Activated CD4-positive, alpha-beta T cell treated with anti-CD3 and anti-CD28 coated beads, Interleukin-2, amount 10 ng/mL, durations not matched to agents 24 days and 14 days (primary cell): ENCODE data around the gene VAV2. TPM values are rescaled to one million over a fixed set of nuclear protein-coding genes. Genes with fewer than 3 reads are reported as not detected.

Source experiments
- DNase-seq: peaks from one replicate; pipeline ENCODE4 v3.0.0; 2022
- H3K27ac Mint-ChIP-seq: one replicate; pipeline ENCODE4 v1.8.0; 2022; ENCODE audit warnings: mild to moderate bottlenecking, mixed read lengths
- H3K27me3 Mint-ChIP-seq: one replicate; pipeline ENCODE4 v1.8.0; 2022; ENCODE audit warnings: mixed read lengths
- H3K36me3 Mint-ChIP-seq: one replicate; pipeline ENCODE4 v1.8.0; 2022; ENCODE audit warnings: low read depth, mild to moderate bottlenecking, mixed read lengths
- H3K4me1 Mint-ChIP-seq: one replicate; pipeline ENCODE4 v1.8.0; 2021; ENCODE audit warnings: mixed read lengths
- H3K4me3 Mint-ChIP-seq: one replicate; pipeline ENCODE4 v1.8.0; 2022; ENCODE audit warnings: mild to moderate bottlenecking, moderate library complexity, mixed read lengths
- H3K9me3 Mint-ChIP-seq: one replicate; pipeline ENCODE4 v1.8.0; 2021; ENCODE audit warnings: mixed read lengths
- intact Hi-C: fragments of 100-400 bp; cut with micrococcal nuclease; formaldehyde crosslinking; loops from one replicate; pipeline ENCODE4 v1.15.1; 2023
- total RNA-seq: library from RNA; stranded (reverse); gene quantifications from 2 replicates; pipeline ENCODE4 v1.2.3, GENCODE V29; 2022

Gene VAV2
- total RNA-seq, 1 donor from 2014 or later = 9.0 TPM

DNA sequence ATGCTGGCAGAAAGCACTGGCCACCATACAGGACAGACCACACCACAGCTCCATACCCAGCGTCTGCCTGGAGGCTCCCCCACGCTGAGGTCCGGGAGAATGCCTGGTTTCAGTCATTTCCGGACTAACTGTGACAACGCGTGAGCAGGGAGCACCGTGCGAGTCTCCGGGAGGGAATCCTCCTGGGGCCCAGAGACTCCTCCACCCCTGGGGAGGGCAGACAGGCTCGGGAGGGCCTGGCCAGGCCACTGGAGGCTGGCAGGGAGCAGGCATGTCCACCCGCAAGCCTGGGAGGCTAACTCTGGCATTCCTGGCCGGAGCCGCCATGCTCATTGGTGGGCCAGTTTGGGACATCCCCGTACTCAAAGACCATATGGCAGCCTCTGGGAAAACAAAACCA is 39.7 kb upstream of the VAV2 start:
- intact Hi-C loops = no loop called here
- no peak overlapping the region for H3K27ac Mint-ChIP-seq
- H3K36me3 Mint-ChIP-seq = peaks cover 24% of the 10 kb centered on the region
- no peak overlapping the region for H3K4me3 Mint-ChIP-seq
- H3K4me1 Mint-ChIP-seq = no peaks in the 10 kb centered on the region
- H3K9me3 Mint-ChIP-seq = no peaks in the 10 kb centered on the region
- no peak for DNase-seq
- no peaks in the 10 kb centered on the region for H3K27me3 Mint-ChIP-seq

DNA sequence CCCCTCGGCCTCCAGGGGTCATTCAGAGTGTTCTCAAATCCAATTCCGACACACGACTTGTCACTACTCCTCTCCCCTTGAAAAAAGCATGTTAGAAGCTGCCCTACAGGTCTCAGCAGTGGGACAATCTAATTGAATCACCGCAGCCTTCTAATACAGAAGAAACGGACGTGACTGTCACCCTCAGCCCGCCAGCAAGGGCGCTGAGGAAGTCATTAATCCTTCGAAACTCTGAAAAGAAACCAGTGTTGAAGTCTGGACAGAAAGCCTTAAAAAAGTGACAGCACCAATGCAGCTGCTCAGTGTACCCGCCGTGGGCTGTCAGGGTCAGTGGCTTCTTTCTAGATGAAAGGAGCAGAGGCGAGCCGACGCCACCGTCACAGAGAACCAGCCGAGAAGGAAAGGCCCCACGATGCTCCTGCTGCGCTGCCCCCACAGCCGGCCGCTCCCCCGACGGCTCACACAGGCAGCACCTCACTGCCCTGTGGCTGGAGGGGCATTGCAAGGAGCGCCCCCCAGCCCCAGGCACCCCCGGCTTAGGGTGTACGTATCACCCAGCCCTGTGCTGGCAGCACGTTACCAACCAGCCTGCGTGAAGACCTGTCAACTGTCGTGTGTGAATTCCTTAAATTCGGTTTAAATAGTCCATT is 38.8 kb upstream of the VAV2 start:
- Mint-ChIP-seq H3K27me3 (no peaks in the 10 kb centered on the region), H3K4me1 (no peaks in the 10 kb centered on the region), H3K4me3 (no peak overlapping the region), H3K9me3 (no peaks in the 10 kb centered on the region), H3K27ac (no peak overlapping the region), H3K36me3 (peaks cover 20% of the 10 kb centered on the region)
- DNase-seq = no peak
- intact Hi-C loops = no loop called here

DNA sequence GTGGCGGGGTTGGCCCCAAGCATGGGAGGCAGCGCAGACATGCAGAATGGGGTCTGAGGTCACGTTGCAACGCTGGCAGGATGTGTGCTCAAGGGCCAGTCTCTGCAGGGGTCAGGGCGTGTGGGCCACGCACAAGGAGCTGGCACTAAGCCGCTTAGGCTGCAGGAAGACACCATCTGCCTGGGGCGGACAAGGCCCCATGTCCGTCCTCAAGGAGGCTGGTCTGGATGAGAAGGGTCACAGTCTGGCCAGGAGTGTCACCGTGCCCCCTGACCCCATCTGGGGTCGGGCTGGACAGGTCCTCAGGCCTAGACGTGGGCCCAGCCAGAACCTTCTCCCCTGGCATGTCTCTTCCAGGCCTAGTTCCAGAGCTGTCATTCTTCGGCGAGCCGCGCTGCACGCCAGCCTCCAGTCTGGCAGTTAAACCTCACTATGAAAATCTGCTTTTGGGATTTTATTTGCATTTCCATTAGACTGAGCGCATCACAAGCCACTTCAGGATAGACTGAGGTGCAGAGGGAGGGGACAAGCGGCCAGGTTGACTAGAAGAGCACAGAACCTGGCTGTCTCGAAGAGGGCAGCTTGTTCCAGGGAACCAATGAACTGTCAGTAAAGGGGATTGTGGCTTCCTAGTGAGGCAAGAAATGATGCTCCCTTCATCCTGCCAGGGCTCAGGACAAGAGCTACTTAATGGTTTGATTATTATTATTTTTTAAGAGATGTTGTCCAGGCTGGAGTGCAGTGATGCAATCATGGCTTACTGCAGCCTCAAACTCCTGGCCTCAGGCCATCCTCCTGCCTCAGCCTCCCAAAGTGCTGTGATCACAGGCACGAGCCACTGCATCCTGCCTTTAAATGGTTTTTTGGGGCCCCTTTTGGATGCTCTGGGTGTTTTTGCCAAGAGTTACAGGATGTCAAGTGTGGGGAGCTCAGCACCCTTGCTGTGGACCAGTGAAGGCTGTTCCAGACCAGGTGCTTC is 37.4 kb upstream of the VAV2 start:
- H3K9me3 Mint-ChIP-seq = no peaks in the 10 kb centered on the region
- H3K27me3 Mint-ChIP-seq = no peaks in the 10 kb centered on the region
- H3K4me1 Mint-ChIP-seq = peaks cover 4% of the 10 kb centered on the region
- H3K27ac Mint-ChIP-seq = no peak overlapping the region
- intact Hi-C loops = loop anchor here (5.0 kb wide), 1 partner anchor 108 kb away; the partner anchor contains the start of gene WDR5
- peaks cover 13% of the 10 kb centered on the region for H3K36me3 Mint-ChIP-seq
- no peak overlapping the region for H3K4me3 Mint-ChIP-seq
- DNase-seq = no peak

DNA sequence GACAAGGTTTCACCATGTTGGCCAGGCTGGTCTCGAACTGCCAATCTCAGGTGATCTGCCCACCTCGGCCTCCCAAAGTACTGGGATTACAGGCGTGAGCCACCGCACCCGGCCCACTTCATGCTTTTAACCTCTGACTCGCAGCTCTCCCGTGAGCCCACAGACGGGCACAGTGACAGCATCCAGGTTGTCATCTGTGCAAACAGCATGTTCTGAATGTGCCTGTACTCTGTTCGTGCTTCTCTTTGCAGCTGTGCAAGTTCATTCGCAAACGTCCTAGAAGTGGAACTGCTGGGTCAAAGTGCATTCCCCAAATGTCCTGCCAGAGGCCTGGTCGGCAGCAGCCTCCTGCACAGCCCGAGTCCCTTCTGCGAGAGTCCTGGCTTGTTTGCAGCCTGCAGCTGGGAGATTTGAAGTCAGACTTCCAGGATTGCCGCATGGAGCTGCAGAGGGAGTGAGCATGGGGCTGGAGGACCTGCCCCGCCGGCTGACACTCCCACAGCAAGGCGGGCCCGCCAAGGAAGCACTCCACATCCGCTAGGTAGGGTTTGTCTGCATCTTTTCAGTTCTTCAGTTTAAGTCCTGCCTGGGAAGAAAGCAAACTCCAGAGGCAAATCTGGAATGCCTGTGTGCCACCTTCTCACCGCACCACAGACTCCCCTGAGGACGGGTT is 36.6 kb upstream of the VAV2 start:
- Mint-ChIP-seq H3K4me3 (no peak overlapping the region), H3K27me3 (no peaks in the 10 kb centered on the region), H3K4me1 (peaks cover 4% of the 10 kb centered on the region)

DNA sequence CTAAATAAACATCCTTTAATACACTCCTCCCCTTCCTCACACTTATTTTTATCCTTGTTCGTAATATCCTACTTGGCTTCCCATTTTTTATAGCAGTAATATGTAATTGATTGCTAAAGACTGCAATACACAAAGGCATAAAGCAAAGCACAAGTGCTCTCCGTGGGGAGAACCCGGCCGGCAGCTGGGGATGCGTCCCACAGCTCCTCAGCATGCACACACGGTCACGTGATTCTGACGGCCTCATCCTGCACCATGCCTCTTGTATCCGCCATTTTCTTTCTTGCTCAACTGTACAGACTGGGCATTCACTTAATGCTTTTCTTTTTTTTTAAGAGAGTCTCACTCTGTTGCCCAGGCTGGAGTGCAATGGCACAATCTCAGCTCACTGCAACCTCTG is 36.0 kb upstream of the VAV2 start:
- Mint-ChIP-seq H3K4me3 (peak overlapping the region; percentile 34), H3K27me3 (no peaks in the 10 kb centered on the region), H3K27ac (no peak overlapping the region), H3K36me3 (peaks cover 10% of the 10 kb centered on the region), H3K9me3 (no peaks in the 10 kb centered on the region), H3K4me1 (peaks cover 4% of the 10 kb centered on the region)
- no peak for DNase-seq
- intact Hi-C loops = loop anchor here (5.0 kb wide), 1 partner anchor 109 kb away; the partner anchor contains the start of gene WDR5

More for the DNA sequence above, 36.6 kb upstream of the VAV2 start:
- Mint-ChIP-seq H3K36me3 (peaks cover 13% of the 10 kb centered on the region), H3K9me3 (no peaks in the 10 kb centered on the region), H3K27ac (no peak overlapping the region)
- DNase-seq = no peak
- intact Hi-C loops = loop anchor here (5.0 kb wide), 1 partner anchor 109 kb away; the partner anchor contains the start of gene WDR5

DNA sequence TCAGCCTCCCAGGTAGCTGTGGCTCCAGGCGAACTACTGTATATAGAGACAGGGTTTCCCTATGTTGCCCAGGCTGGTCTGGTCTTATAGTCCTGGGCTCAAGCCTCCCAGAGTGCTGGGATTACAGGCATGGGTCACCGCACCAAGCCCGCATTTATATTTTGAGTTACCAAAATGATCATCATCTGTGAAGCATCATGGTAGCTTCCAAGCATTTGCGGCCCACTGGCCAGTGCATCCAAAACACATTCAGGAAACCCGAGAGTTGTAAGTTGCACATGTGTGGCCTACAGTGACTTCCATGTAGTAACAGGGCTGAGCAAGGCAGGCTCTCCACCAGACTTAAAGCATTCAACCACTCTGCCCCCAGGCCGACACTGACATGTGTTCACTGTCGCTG is 35.4 kb upstream of the VAV2 start:
- Mint-ChIP-seq H3K4me1 (peaks cover 4% of the 10 kb centered on the region), H3K36me3 (peaks cover 10% of the 10 kb centered on the region), H3K27me3 (no peaks in the 10 kb centered on the region), H3K9me3 (no peaks in the 10 kb centered on the region), H3K27ac (no peak overlapping the region), H3K4me3 (peak overlapping the region; percentile 34)
- DNase-seq = no peak
- intact Hi-C loops = loop anchor here (5.0 kb wide), 1 partner anchor 110 kb away; the partner anchor contains the start of gene WDR5

DNA sequence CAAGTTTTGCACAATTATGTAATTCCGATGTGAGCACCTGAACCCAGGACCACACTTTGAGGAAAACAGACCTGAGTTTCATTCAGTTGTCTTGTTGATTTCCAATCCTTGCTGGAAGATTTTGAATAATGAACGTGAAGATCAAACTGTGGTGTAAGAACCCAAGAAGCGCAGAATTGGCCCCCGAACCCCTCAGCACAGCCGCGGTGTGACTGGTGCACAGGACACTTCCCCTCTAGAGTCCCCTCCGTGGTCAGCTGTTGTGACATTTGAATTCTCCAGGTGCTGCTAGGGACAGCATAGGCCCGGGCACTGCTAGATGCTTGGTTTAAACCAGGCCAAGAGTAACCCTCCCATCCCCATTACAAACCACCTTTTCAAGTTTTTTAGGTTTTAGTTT is 34.9 kb upstream of the VAV2 start:
- H3K36me3 Mint-ChIP-seq = peaks cover 10% of the 10 kb centered on the region
- no peak for DNase-seq
- H3K4me3 Mint-ChIP-seq = peak overlapping the region; percentile 48
- H3K27ac Mint-ChIP-seq = no peak overlapping the region
- no peaks in the 10 kb centered on the region for H3K9me3 Mint-ChIP-seq
- H3K27me3 Mint-ChIP-seq = no peaks in the 10 kb centered on the region
- intact Hi-C loops = loop anchor here (5.0 kb wide), 1 partner anchor 110 kb away; the partner anchor contains the start of gene WDR5
- H3K4me1 Mint-ChIP-seq = peaks cover 4% of the 10 kb centered on the region

DNA sequence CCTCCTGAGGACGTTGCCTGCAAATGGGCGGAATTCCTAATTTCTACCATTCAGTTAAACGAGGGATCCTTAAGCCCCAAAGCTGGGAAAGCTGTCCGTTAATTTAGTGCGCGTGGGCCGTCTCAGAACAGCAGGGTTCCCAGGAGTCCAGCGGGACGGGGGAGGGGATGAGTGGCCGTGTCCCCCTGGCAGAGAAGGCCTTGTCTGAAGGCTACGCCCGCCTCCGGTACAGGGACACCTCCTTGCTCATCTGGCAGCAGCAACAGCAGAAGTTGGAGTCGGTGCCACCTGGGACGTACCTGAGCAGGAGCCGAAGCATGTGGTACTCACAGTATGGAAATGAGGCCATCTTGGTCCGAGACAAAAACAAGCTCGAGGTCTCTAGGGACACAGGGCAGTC is 34.5 kb upstream of the VAV2 start:
- H3K27me3 Mint-ChIP-seq = no peaks in the 10 kb centered on the region
- intact Hi-C loops = loop anchor here (5.0 kb wide), 1 partner anchor 111 kb away; the partner anchor contains the start of gene WDR5
- H3K4me1 Mint-ChIP-seq = peaks cover 4% of the 10 kb centered on the region
- H3K36me3 Mint-ChIP-seq = peaks cover 10% of the 10 kb centered on the region
- H3K27ac Mint-ChIP-seq = no peak overlapping the region
- no peak for DNase-seq
- peak overlapping the region; percentile 83 for H3K4me3 Mint-ChIP-seq
- H3K9me3 Mint-ChIP-seq = no peaks in the 10 kb centered on the region

DNA sequence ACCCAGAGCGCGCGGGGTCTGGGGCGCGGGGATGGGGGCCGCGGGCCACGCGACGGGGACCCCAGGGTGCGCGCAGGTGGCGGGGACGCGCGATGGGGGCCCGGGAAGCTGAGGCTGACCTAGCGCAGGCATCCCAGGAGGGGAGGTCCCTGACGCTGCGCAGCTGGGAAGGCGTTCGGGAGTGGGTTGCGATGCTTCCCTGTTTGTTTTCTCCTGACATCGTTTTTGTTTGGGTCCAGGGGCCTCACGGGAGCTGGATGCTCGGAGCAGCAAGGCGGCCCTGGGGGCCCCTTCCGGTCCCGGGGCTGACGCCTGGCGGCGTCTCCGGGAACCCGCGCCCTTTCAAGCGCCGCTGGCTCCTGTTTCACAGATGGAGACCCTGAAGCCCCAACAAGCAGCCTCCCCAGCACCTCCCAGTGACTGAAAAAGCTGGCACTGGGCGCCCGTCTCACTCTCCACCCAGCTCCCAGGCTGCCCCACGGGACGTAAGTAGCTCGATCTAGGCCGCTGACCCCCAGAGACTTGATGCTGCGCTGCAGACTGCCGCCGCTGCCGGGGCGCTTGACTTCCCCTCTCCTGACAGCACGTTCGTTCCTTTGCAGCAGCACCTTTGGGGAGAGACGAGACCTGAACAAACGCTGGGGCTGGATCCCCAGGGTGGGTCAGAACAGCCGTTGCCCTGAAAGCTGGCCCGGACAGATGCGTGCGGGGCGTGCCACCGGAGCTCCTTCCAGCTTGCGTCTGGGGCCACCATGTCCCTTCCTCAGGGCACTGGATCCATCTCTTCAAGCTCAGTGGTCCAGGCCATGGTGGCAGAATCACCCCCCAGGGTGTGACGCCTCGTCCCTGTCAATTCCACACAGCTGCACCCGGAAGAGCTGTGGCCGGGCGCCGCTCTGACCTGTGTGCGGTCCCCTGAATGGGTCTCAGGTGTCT is 33.8 kb upstream of the VAV2 start:
- intact Hi-C loops = loop anchor here (1.0 to 5.0 kb wide), 4 partner anchors 34 to 138 kb away; partner anchors contain the start of genes BRD3, RNU6ATAC, VAV2 and WDR5
- peaks cover 4% of the 10 kb centered on the region for H3K4me1 Mint-ChIP-seq
- no peaks in the 10 kb centered on the region for H3K27me3 Mint-ChIP-seq
- H3K27ac Mint-ChIP-seq = peak overlapping the region; percentile 79
- peak overlapping the region; percentile 83 for H3K4me3 Mint-ChIP-seq
- no peaks in the 10 kb centered on the region for H3K9me3 Mint-ChIP-seq
- peaks cover 10% of the 10 kb centered on the region for H3K36me3 Mint-ChIP-seq
- peak; percentile 86 for DNase-seq

DNA sequence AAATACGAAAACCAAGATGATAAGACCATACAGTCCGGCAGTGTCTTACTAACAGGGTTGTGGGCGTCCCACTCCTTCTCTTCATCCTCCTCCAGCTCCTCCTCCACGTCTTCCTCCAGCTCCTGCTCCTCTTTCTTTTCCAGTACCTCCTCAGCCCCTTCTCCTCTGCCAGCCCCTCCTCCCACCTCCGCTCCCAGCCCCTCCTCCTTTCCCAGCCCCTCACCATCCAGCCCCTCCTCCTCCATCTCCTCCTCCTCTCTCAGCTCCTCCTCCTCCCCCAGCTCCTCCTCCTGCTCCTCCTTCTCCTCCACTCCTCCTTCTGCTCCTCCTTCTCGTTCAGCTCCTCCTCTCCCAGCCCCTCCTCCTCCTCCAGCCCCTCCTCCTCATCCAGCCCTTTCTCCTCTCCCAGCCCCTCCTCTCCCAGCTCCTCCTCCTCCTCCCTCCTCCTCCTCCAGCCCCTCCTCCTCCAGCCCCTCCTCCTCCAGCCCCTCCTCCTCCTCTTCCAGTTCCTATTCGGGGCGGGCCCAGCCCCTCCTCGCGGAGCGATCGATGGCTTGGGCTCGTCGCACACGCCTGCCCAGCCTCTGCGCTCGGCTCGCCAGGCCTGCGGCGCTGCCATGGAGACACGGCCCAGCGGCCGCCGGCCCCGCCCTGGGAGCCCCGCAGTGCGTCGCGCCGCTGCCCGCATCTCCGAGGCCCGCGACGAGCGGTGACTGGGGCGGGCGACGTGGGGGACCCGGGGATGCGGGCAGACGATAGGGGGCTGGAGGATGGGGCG is 32.9 kb upstream of the VAV2 start, which contains the start of gene BRD3OS:
TSS of gene BRD3OS (plus strand) at position 654 of the 778 bp plus-strand sequence. CDS start 1,267 bp downstream, outside the sequence.
- H3K36me3 Mint-ChIP-seq = peaks cover 8% of the 10 kb centered on the region
- no peaks in the 10 kb centered on the region for H3K27me3 Mint-ChIP-seq
- peak within 1 kb of the TSS; percentile 79 for H3K27ac Mint-ChIP-seq
- no peaks in the 10 kb centered on the region for H3K9me3 Mint-ChIP-seq
- peak within 1 kb of the TSS; percentile 83 for H3K4me3 Mint-ChIP-seq
- H3K4me1 Mint-ChIP-seq = peaks cover 4% of the 10 kb centered on the region
- DNase-seq = peak; percentile 97
- intact Hi-C loops = loop anchor here (1.0 to 5.0 kb wide), 4 partner anchors 33 to 139 kb away; partner anchors contain the start of genes BRD3, RNU6ATAC, VAV2 and WDR5

DNA sequence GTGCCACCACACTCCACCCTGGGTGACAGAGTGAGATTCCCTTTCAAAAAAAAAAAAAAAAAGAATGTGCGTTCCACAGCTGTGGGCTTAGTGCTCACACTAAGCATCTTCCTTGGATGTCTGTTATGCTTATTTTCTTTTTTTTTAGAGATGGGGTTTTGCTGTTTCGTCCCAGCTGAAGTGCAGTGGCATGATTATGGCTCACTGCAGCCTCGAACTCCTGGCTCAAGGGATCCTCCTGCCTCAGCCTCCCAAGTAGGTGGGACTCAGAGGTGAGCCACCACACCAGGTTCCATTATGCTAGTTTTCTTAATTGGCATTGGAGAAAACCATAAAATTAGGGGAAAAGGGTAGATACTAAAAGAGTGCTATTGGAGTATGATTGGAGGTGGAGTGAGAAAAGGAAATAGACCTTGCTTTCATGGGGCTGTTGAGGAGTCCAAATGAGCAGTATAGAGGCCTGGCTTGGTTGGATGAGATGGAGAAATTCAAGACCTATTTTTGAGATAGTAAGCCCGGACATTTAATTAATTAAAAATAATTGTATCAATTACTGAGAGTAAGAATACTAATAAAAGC is 32.2 kb upstream of the VAV2 start:
- Mint-ChIP-seq H3K4me3 (peak overlapping the region; percentile 5), H3K9me3 (no peaks in the 10 kb centered on the region), H3K27me3 (no peaks in the 10 kb centered on the region), H3K4me1 (peaks cover 4% of the 10 kb centered on the region), H3K27ac (no peak overlapping the region), H3K36me3 (peaks cover 8% of the 10 kb centered on the region)
- no peak for DNase-seq
- intact Hi-C loops = no loop called here

DNA sequence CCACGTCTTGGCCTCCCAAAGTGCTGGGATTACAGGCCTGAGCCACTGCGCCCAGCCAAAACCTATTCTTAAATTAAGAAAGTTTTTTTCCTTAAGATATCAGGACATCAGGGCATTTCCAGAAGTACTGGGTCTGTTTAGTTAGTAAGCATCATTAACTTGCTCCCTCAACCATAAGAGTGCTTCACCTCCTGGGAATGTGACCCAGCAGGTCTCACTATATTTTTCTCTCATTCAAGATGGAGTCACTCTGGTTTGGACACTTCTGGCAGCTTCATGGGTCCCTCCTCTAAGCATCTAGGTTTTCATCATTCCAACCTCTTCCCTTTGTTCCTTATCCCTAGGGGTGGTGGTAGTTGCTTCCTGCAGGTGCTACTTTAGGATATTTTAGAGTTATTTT is 22.8 kb upstream of the VAV2 start:
- peaks cover 4% of the 10 kb centered on the region for H3K9me3 Mint-ChIP-seq
- DNase-seq = no peak
- intact Hi-C loops = no loop called here
- no peak overlapping the region for H3K27ac Mint-ChIP-seq
- H3K27me3 Mint-ChIP-seq = no peaks in the 10 kb centered on the region
- H3K36me3 Mint-ChIP-seq = peaks cover 5% of the 10 kb centered on the region
- no peak overlapping the region for H3K4me3 Mint-ChIP-seq
- H3K4me1 Mint-ChIP-seq = no peaks in the 10 kb centered on the region
